ENCODE data around the gene RBBP7.

RBBP7 gene

GRCh38 chrX:16870095-16870861 is at the start of gene RBBP7:
Gene RBBP7 (minus strand): TSS chrX:16870362. CDS start chrX:16870053, 309 bp downstream.
- peak; percentile 92 for DNase-seq (ENCODE audit: low spot score)

GRCh38 chrX:16918979-16919378 is 48.8 kb upstream of the RBBP7 start:
- DNase-seq (ENCODE audit: low spot score), result no peak

GRCh38 chrX:16917120-16917519 is 47.0 kb upstream of the RBBP7 start:
- DNase-seq (ENCODE audit: low spot score), result peak; percentile 15

- no peak for DNase-seq (ENCODE audit: low spot score)
These were observed 46.4 kb upstream of the RBBP7 start for GRCh38 chrX:16916561-16916960.

- no peak for DNase-seq (ENCODE audit: low spot score)
These were observed 43.9 kb upstream of the RBBP7 start for GRCh38 chrX:16914058-16914457.

- no peak for DNase-seq (ENCODE audit: low spot score)
These were observed 40.2 kb upstream of the RBBP7 start for GRCh38 chrX:16910376-16910775.

- DNase-seq (ENCODE audit: low spot score), result no peak
These were observed 33.3 kb upstream of the RBBP7 start for GRCh38 chrX:16903274-16904022.

- DNase-seq (ENCODE audit: low spot score), result no peak
These were observed 27.3 kb upstream of the RBBP7 start for GRCh38 chrX:16897445-16897844.

- DNase-seq (ENCODE audit: low spot score), result peak; percentile 77
These were observed 22.6 kb upstream of the RBBP7 start for GRCh38 chrX:16892504-16893362.

- no peak for DNase-seq (ENCODE audit: low spot score)
These were observed 15.5 kb upstream of the RBBP7 start for GRCh38 chrX:16885628-16886027.

- DNase-seq (ENCODE audit: low spot score), result no peak
These were observed 13.3 kb upstream of the RBBP7 start for GRCh38 chrX:16883487-16883804.

GRCh38 chrX:16882702-16883486 is 12.7 kb upstream of the RBBP7 start:
- DNase-seq (ENCODE audit: low spot score), result peak; percentile 52

GRCh38 chrX:16882169-16882568 is 12.0 kb upstream of the RBBP7 start:
- DNase-seq (ENCODE audit: low spot score), result no peak

- DNase-seq (ENCODE audit: low spot score), result no peak
These were observed 6.5 kb upstream of the RBBP7 start for GRCh38 chrX:16876696-16877095.

GRCh38 chrX:16874458-16875095 is 4.4 kb upstream of the RBBP7 start:
- DNase-seq (ENCODE audit: low spot score), result no peak

GRCh38 chrX:16873106-16873505 is 2.9 kb upstream of the RBBP7 start:
- no peak for DNase-seq (ENCODE audit: low spot score)

GRCh38 chrX:16870862-16871815 is 977 bp upstream of the RBBP7 start:
- DNase-seq (ENCODE audit: low spot score), result peak; percentile 13

GRCh38 chrX:16869393-16870094 is 618 bp downstream of the RBBP7 start:
- DNase-seq (ENCODE audit: low spot score), result no peak

- no peak for DNase-seq (ENCODE audit: low spot score)
These were observed 1.2 kb downstream of the RBBP7 start for GRCh38 chrX:16868920-16869319.
